Esophagus squamous epithelium (tissue), 5 donors: Measurements from ENCODE around the gene C14orf180. TPM values are rescaled to one million over a fixed set of nuclear protein-coding genes. Genes with fewer than 3 reads are reported as not detected.

Experiments used
- DNase-seq: peaks from one replicate; lab custom pipeline; 2025; lab: John Stamatoyannopoulos, UW
- H3K27ac ChIP-seq, 4 donors: fragments of 200-600 bp; sonication (generic); one replicate each; pipeline ENCODE4 v1.5.1; 2016 to 2019; ENCODE audit warnings: mild to moderate bottlenecking in 1 of 4
- H3K27me3 ChIP-seq, 4 donors: fragments of 200-600 bp; sonication (generic); 1 replicate in 3 of 4; 2 replicates in 1 of 4; pipeline versions ENCODE4 v1.5.1 to v1.6.0; 2017 to 2021; ENCODE audit warnings: antibody characterized with exemption in 1 of 4
- H3K36me3 ChIP-seq, 3 donors: fragments of 200-600 bp; sonication (generic); one replicate each; pipeline ENCODE4 v1.5.1; 2016 to 2019
- H3K4me1 ChIP-seq, 3 donors: fragments of 200-600 bp; sonication (generic); one replicate each; pipeline ENCODE4 v1.5.1; 2017 to 2019
- H3K4me3 ChIP-seq, 4 donors: fragments of 200-600 bp; sonication (generic); 1 replicate in 3 of 4; 2 replicates in 1 of 4; pipeline ENCODE4 v1.5.1; 2016 to 2019; ENCODE audit warnings: mild to moderate bottlenecking in 2 of 4, moderate library complexity in 1 of 4
- H3K9me3 ChIP-seq, 3 donors: fragments of 200-600 bp; sonication (generic); one replicate each; pipeline ENCODE4 v1.5.1; 2016 to 2019
- CTCF ChIP-seq, 6 experiments: fragments of 450-650 bp in 4 of 6; fragments of 200-600 bp in 2 of 6; sonication (generic) in 2 of 6; IDR thresholded peaks; one replicate each; pipeline ENCODE4 v1.5.1; 2016 to 2019; ENCODE audit warnings: antibody characterized with exemption in 6 of 6, mild to moderate bottlenecking in 4 of 6, moderate library complexity in 4 of 6
- POLR2A ChIP-seq, 4 donors: fragments of 450-650 bp; IDR thresholded peaks; one replicate each; pipeline ENCODE4 v1.6.1; 2017; ENCODE audit warnings: antibody characterized with exemption in 4 of 4, mild to moderate bottlenecking in 4 of 4, moderate library complexity in 3 of 4
- WGBS, 2 donors: methylation state at CpG; one replicate each; pipeline ENCODE4 v1.1.5; 2018; 5-methylcytosine and 5-hydroxymethylcytosine counted together
- intact Hi-C: fragments of 100-400 bp; cut with DNase I; formaldehyde crosslinking; loops from one replicate; pipeline ENCODE4 v1.15.0; 2022
- total RNA-seq, 4 donors: library from RNA; depleted of rRNA; stranded (reverse); fragments of >200 nt; gene quantifications; one replicate each; pipeline ENCODE4 v1.1.0, GENCODE V29; 2016
- donor health status: DM: yes; HTN: yes; CAD: no.

The C14orf180 gene
- total RNA-seq, 4 donors from 2014 or later, result not detected

GRCh38 chr14:104547310-104547997 is 32.1 kb upstream of the C14orf180 start:
- H3K4me1 ChIP-seq, result peaks cover 0 to 11% (median 0%) of the 10 kb centered on the region in 3 donors
- H3K4me3 ChIP-seq, result no peak overlapping the region
- WGBS, 2 donors, result 75 to 81% methylated on average over 4 to 9 of the region's 18 CpGs
- H3K27me3 ChIP-seq, result peaks cover 0 to 90% (median 0%) of the 10 kb centered on the region in 4 donors
- intact Hi-C loops, result no loop called here
- H3K36me3 ChIP-seq, result no peaks in the 10 kb centered on the region
- DNase-seq, result no peak
- H3K27ac ChIP-seq, result no peak overlapping the region
- TF ChIP-seq POLR2A (IDR thresholded peaks at IDR 0.05) (no peak), CTCF (IDR thresholded peaks at IDR 0.05) (no peak)
- no peaks in the 10 kb centered on the region for H3K9me3 ChIP-seq

- intact Hi-C loops, result no loop called here
- Histone ChIP-seq H3K36me3 (no peaks in the 10 kb centered on the region), H3K4me1 (peaks cover 0 to 11% (median 0%) of the 10 kb centered on the region in 3 donors), H3K4me3 (no peak overlapping the region), H3K27me3 (peaks cover 0 to 90% (median 0%) of the 10 kb centered on the region in 4 donors), H3K9me3 (no peaks in the 10 kb centered on the region), H3K27ac (no peak overlapping the region)
- WGBS, 2 donors, result 48 to 100% methylated on average over 1 to 2 of the region's 14 CpGs
- no peak for DNase-seq
- no peak for TF ChIP-seq POLR2A (IDR thresholded peaks at IDR 0.05)
- TF ChIP-seq CTCF (IDR thresholded peaks at IDR 0.05), result no peak
These were observed 31.4 kb upstream of the C14orf180 start for GRCh38 chr14:104547998-104548700.

GRCh38 chr14:104548802-104549535 is 30.6 kb upstream of the C14orf180 start:
- H3K27me3 ChIP-seq, result peaks cover 0 to 90% (median 0%) of the 10 kb centered on the region in 4 donors

GRCh38 chr14:104549536-104550339 is 29.8 kb upstream of the C14orf180 start:
- TF ChIP-seq POLR2A (IDR thresholded peaks at IDR 0.05), result no peak
- no peak for TF ChIP-seq CTCF (IDR thresholded peaks at IDR 0.05)
- no peaks in the 10 kb centered on the region for H3K9me3 ChIP-seq
- no peak overlapping the region for H3K4me3 ChIP-seq
- no peak overlapping the region for H3K27ac ChIP-seq
- peaks cover 0 to 11% (median 0%) of the 10 kb centered on the region in 3 donors for H3K4me1 ChIP-seq
- no peak for DNase-seq
- 48 to 62% methylated on average over 7 to 8 of the region's 8 CpGs for WGBS, 2 donors
- no peaks in the 10 kb centered on the region for H3K36me3 ChIP-seq
- intact Hi-C loops, result no loop called here
- H3K27me3 ChIP-seq, result peaks cover 0 to 90% (median 0%) of the 10 kb centered on the region in 4 donors

More at GRCh38 chr14:104548802-104549535, 30.6 kb upstream of the C14orf180 start:
- Histone ChIP-seq H3K27ac (no peak overlapping the region), H3K4me1 (peaks cover 0 to 11% (median 0%) of the 10 kb centered on the region in 3 donors), H3K36me3 (no peaks in the 10 kb centered on the region), H3K4me3 (no peak overlapping the region), H3K9me3 (no peaks in the 10 kb centered on the region)
- no peak for DNase-seq
- intact Hi-C loops, result no loop called here
- WGBS, 2 donors, result 44 to 48% methylated on average over 4 to 5 of the region's 15 CpGs
- TF ChIP-seq POLR2A (IDR thresholded peaks at IDR 0.05) (no peak), CTCF (IDR thresholded peaks at IDR 0.05) (no peak)
